A549 (cell line): ENCODE data around the gene TSKU.

Source experiments
- EHMT2 ChIP-seq: fragments of 200-600 bp; sonication (generic); IDR thresholded peaks from 2 replicates; pipeline ENCODE4 v1.6.1; 2016; ENCODE audit warnings: antibody characterized with exemption, low read depth, mild to moderate bottlenecking, moderate library complexity
- FOSB ChIP-seq: fragments of 250-450 bp; sonication (Bioruptor Pico); IDR thresholded peaks from 2 replicates; pipeline ENCODE4 v1.5.0; 2020; ENCODE audit warnings: mild to moderate bottlenecking, moderate library complexity
- KDM1A ChIP-seq: fragments of 200-600 bp; sonication (generic); IDR thresholded peaks from 2 replicates; pipeline ENCODE4 v1.6.1; 2016; ENCODE audit warnings: low read depth, mild to moderate bottlenecking
- NR3C1 ChIP-seq: fragments of >200 bp; sonication (Bioruptor Twin); formaldehyde crosslinking; IDR thresholded peaks from 3 replicates; pipeline ENCODE4 v1.6.1; 2017
- PHF8 ChIP-seq: fragments of 200-600 bp; sonication (generic); IDR thresholded peaks from 2 replicates; pipeline ENCODE4 v1.6.1; 2016; ENCODE audit warnings: low read depth, mild to moderate bottlenecking, antibody characterized with exemption, moderate library complexity, borderline replicate concordance
- POLR2A ChIP-seq: IDR thresholded peaks from 2 replicates; pipeline ENCODE4 v1.6.1; 2012; ENCODE audit warnings: mild to moderate bottlenecking, low read length
- RFX5 ChIP-seq: fragments of 450-650 bp; IDR thresholded peaks from 2 replicates; pipeline ENCODE4 v1.7.1; 2014; ENCODE audit warnings: antibody characterized with exemption, mild to moderate bottlenecking, moderate library complexity
- ZSCAN20 ChIP-seq: fragments of 250-450 bp; sonication (Bioruptor Pico); IDR thresholded peaks from 2 replicates; pipeline ENCODE4 v1.8.0; 2022; ENCODE audit warnings: mild to moderate bottlenecking, moderate library complexity
- TF ChIP-seq, protein P1 (sequence below): fragments of >200 bp; sonication (Bioruptor Twin); formaldehyde crosslinking; IDR thresholded peaks from 3 replicates; pipeline ENCODE4 v1.5.1; 2016
- TF ChIP-seq, protein P2 (sequence below): fragments of 450-650 bp; IDR thresholded peaks from 2 replicates; pipeline ENCODE4 v1.6.1; 2014; ENCODE audit warnings: antibody characterized with exemption
- TF ChIP-seq, protein P3 (sequence below): fragments of 200-600 bp; sonication (generic); IDR thresholded peaks from 2 replicates; pipeline ENCODE4 v1.6.1; 2016; ENCODE audit warnings: antibody characterized with exemption, mild to moderate bottlenecking, moderate library complexity
- TF ChIP-seq, protein P4 (sequence below): IDR thresholded peaks from 2 replicates; pipeline ENCODE4 v1.6.1; 2012

DNA sequence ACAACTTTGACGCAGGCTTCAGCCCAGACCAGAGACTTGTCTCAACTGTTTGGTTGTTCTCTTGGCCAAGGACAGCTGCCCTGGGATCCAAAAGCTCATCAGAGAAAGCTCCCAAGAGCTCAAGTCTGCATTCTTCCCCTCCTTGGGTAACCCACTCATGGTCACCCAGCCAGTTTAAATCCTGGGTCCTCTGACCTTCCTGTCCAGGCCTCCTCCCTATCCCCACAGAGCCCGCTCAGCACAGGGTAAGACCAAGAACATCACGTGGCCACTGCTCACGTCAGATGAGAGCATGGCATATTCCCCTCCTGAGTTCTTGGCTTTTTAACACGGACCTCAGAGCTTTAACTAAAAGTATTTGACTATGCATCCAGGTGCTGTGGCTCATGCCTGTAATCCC, 25.8 kb downstream of the TSKU start:
- TF ChIP-seq PHF8 (no peak), POLR2A (no peak), EHMT2 (no peak), RFX5 (no peak), NR3C1 (no peak), ZSCAN20 (no peak), KDM1A (no peak), FOSB (CRISPR knock-in tag) (no peak)
- TF ChIP-seq, protein P1, sequence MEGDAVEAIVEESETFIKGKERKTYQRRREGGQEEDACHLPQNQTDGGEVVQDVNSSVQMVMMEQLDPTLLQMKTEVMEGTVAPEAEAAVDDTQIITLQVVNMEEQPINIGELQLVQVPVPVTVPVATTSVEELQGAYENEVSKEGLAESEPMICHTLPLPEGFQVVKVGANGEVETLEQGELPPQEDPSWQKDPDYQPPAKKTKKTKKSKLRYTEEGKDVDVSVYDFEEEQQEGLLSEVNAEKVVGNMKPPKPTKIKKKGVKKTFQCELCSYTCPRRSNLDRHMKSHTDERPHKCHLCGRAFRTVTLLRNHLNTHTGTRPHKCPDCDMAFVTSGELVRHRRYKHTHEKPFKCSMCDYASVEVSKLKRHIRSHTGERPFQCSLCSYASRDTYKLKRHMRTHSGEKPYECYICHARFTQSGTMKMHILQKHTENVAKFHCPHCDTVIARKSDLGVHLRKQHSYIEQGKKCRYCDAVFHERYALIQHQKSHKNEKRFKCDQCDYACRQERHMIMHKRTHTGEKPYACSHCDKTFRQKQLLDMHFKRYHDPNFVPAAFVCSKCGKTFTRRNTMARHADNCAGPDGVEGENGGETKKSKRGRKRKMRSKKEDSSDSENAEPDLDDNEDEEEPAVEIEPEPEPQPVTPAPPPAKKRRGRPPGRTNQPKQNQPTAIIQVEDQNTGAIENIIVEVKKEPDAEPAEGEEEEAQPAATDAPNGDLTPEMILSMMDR, result no peak
- TF ChIP-seq, protein P2, sequence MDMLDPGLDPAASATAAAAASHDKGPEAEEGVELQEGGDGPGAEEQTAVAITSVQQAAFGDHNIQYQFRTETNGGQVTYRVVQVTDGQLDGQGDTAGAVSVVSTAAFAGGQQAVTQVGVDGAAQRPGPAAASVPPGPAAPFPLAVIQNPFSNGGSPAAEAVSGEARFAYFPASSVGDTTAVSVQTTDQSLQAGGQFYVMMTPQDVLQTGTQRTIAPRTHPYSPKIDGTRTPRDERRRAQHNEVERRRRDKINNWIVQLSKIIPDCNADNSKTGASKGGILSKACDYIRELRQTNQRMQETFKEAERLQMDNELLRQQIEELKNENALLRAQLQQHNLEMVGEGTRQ, result no peak
- TF ChIP-seq, protein P3, sequence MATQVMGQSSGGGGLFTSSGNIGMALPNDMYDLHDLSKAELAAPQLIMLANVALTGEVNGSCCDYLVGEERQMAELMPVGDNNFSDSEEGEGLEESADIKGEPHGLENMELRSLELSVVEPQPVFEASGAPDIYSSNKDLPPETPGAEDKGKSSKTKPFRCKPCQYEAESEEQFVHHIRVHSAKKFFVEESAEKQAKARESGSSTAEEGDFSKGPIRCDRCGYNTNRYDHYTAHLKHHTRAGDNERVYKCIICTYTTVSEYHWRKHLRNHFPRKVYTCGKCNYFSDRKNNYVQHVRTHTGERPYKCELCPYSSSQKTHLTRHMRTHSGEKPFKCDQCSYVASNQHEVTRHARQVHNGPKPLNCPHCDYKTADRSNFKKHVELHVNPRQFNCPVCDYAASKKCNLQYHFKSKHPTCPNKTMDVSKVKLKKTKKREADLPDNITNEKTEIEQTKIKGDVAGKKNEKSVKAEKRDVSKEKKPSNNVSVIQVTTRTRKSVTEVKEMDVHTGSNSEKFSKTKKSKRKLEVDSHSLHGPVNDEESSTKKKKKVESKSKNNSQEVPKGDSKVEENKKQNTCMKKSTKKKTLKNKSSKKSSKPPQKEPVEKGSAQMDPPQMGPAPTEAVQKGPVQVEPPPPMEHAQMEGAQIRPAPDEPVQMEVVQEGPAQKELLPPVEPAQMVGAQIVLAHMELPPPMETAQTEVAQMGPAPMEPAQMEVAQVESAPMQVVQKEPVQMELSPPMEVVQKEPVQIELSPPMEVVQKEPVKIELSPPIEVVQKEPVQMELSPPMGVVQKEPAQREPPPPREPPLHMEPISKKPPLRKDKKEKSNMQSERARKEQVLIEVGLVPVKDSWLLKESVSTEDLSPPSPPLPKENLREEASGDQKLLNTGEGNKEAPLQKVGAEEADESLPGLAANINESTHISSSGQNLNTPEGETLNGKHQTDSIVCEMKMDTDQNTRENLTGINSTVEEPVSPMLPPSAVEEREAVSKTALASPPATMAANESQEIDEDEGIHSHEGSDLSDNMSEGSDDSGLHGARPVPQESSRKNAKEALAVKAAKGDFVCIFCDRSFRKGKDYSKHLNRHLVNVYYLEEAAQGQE, result no peak
- TF ChIP-seq, protein P4, sequence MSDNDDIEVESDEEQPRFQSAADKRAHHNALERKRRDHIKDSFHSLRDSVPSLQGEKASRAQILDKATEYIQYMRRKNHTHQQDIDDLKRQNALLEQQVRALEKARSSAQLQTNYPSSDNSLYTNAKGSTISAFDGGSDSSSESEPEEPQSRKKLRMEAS, result no peak
